HG02970 (cell line): ENCODE data around the gene RFESD.

Source experiments
- ATAC-seq: cut with Tn5 transposase; IDR thresholded peaks from one replicate; pipeline ENCODE4 v1.9.1; 2021; ENCODE audit warnings: mild to moderate bottlenecking, moderate library complexity, moderate number of reproducible peaks; ENCODE audit not compliant: unreplicated experiment, low FRiP score

The RFESD gene

DNA sequence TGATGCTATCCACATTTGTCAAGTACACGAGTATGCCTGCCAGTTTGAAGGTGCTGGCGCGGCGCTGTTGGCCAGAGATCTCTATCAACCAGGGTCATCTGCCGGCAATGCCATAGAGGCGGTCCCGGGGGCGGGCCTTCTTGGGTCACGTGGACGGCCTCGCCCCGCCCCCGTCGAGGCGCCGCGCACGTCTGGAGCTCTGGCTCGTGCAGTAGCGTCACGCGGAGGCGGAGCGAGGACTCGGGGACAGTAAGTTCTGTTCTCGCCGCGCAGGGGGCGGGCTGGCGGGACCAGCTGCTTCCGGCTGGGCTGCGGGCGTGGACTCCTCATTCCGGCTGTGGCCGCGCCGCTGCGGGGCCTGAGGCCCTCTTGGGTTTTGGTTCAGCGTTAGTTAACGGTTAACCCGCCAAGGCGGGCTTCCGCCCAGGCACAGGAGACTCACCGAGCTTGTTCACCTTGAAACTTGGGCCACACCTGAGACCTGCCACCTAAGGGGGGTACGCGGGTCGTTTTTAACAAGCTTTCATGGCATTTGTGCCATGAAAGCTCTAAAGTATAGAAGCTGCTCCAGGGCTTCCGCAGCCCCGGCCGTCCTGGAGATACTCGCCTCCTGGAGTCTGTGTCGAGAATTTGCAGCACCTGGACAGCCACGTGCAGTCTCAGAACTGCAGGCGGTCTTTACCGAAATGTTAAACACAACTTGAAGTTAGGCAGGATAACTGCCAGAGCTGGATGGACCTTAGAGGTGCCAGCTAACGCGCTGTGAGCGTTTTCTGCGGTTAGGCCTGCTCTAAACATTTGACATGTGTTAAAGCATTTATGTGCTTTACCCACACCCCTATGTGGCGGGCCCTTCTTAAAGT is at the start of gene RFESD:
Gene RFESD, plus strand, starts transcription at position 209 of the 863 bp plus-strand sequence. CDS start 5,495 bp downstream, outside the sequence.
- ATAC-seq: peak; percentile 98

DNA sequence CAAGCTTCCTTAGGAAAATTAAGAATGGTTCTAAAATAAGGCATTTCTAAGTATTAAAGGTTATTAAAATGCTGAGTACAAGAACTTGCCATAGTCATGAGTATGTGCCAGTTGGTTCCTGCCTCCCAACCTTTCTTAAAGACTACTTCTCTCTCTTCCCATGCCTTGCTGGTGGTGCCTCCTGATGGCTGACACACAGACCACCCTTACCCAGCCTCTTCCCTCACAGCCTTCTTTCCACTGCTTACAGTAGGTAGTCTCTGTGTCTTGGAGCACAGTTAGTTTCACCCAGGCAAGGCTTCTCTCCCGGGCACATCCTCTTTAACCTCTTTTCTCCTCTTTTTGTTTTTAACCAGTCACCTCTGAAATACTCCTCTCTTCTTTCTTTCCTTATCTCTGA is 47.3 kb upstream of the RFESD start:
- no peak for ATAC-seq

DNA sequence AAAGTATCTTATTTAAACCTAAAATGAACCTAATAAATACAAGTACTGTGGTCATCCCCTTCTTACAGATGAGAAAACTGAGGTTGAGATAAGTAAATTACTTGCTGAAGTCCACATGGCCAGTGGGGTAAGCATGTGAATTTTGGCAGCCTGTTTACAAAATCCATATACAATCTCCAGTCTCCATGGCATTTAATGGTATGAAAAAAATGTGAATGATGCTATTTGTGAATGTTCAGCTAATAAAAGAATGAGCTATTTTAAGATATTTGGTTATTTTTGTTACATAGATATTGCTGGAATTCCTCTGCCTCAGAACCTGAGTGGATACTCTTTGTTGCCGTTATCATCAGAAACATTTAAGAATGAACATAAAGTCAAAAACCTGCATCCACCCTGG is 46.0 kb upstream of the RFESD start:
- no peak for ATAC-seq

DNA sequence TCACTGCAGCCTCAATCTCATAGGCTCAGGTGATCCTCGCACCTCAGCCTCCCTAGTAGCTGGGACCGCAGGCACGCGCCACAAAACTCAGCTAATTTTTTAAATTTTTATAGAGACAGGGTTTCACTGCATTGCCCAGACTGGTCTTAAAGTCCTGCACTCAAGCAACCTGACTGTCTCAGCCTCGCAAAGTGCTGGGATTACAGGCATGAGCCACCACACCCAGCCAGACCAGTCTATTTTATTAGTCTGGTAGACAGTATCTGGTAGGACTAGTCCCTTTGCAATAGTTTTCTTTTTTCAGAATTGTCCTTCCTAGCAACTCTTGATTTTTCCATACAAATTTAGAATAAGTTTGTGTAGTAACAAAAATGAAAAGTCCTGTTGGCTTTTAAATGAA is 40.8 kb upstream of the RFESD start:
- no peak for ATAC-seq

DNA sequence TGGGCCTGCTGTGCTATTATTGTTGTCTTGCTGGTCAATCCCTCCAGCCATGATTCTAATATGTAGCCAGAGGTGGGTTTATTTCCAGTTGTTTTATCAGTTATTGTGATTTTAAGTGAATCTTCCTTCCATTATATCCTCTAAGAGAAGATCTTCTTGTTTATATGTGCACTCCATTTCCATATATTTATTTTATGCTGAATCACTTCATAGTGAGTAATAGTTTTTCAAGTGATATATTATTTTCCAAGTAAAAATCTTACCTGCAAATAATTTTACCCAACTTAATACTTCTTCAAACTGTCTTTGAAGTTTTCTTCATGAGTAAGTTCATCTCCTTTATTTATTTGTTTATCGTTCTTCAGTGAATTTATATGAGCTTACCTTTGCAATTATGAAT is 40.2 kb upstream of the RFESD start:
- ATAC-seq: no peak

DNA sequence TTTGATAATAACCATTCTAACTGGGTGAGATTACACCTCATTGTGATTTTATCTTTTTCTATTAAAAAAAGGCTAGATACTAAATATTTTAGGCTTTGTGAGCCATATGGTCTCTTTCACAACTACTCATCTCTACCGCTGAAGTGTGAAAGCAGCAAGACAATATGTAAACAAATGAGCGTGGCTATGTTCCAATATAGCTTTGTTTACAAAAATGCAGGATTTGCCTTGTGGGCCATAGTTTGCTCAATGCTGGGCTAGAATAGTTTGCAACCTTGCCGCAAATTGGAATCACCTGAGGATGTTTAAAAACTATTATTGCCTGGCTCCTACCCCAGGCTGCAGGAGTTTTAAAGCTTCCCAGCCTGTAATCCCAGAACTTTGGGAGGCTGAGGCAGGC is 36.9 kb upstream of the RFESD start:
- no peak for ATAC-seq

DNA sequence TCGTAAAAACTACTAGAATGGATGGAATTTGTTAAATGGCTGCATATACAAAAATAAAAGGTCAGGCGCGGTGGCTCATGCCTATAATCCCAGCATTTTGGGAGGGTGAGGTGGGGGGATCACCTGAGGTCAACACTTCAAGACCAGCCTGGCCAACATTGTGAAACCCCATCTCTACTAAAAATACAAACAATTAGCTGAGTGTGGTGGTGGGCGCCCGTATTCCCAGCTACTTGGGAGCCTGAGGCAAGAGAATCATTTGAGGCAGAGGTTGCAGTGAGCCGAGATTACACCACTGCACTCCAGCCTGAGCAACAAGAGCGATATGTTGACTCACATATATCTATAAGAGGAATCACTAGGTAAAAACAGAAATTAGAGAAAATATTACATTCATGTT is 36.0 kb upstream of the RFESD start:
- ATAC-seq: no peak

DNA sequence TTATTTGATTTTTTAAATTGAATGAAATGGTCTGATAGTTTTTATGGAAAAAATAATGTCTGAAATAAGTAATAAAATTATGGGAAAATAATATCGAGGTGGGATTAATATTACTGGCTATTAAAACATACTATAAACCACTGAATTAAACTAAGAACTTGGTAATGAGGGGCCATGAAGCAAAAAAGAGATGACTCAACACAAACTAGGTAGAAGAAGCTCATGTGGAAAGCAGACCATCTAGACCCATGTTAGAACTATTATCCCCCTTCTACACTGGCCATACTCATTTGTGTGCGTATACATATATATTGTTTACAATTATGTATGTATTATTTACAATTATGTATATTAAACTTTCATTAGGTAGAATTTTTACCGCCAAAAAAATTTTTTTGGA is 35.2 kb upstream of the RFESD start:
- no peak for ATAC-seq

DNA sequence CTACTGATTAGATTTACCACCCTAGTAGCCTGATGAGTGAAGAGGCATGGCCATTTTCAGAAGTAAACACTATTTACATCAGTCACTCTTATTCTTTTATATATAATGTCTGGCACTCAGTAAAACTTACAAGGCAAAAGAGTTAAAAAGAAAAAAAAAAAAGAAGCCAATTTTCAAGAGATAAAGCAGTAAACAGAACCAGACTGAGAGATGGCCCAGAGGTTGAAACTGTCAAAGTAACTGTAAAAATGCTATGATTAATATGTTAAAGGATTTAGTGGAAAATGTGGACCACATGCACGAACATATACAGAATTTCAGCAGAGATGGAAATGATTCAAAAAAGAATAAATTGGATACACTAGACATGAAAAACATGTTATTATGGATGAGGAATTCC is 33.1 kb upstream of the RFESD start:
- ATAC-seq: no peak

DNA sequence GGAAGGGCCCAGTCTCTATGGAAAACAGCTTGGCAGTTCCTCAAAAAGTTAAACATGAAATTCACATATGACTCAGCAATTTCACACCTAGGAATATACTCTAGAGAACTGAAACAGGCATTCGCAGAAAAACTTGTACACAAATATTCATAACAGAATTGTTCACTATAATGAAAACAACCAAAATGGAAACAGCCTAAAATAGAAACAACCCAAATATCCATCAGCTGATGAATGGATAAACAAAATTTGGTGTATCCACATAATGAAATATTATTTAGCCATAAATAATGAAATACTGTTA is 31.5 kb upstream of the RFESD start:
- ATAC-seq: no peak

DNA sequence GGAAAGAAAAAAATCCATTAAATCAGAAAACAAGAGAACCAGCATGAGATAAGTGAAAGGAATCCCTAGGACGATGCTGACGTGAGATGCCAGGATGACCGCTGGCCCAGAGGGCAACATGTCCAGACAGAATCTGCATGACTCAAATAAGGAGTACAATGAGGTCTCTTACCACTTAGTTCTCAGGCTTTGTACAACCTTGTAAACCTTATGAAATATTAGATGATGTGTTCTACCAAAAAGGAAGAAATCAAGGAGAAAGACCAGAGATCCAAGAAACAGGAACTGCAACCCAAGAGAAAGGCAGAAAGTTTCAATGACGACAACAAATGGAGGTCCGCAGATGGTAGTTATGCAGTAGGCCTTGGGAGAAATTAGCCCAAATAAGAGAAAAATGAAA is 29.5 kb upstream of the RFESD start:
- no peak for ATAC-seq

DNA sequence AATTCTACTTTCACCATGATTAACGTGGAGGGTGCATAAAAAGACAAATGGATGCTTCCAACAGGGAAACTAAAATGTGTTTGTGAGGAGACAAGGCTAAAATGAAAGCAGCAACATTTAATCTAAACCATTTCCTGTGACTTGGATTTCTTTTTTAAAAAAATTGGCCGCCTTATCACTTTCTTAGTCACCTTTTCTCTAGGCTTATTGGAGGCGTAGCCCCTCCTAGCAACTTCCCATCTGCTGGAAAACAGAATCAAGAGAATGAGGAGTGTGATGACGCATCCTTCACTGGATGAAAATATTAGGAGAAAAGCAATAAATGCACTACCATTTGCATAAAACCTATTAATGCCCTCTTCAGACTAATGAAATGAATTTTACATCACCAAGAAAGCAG is 27.5 kb upstream of the RFESD start:
- ATAC-seq: no peak

DNA sequence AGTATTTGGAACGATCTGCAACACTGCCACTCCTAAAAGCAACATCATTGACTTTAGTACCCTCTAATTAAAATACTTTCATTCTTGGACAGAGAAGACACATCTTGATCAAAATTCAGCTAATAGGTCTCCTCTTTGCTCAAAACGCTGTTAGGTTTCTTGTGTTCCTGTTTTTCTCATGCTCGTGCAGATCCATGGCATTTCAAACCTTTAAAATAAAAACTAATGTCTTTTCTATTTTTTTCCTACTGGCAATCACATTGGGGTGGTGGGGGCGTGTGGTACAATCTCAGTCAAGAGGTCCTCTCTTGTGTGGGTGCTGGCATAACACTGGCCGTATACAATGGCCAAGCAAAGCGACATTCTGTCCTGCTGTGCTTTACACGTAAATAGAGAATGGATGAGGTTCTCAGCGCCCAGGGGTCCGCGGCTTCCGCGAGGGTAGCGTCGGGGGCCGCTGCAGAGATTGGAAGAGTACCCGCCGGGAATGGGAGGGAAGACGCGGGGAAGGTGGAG is 27.0 kb upstream of the RFESD start:
- ATAC-seq: no peak

DNA sequence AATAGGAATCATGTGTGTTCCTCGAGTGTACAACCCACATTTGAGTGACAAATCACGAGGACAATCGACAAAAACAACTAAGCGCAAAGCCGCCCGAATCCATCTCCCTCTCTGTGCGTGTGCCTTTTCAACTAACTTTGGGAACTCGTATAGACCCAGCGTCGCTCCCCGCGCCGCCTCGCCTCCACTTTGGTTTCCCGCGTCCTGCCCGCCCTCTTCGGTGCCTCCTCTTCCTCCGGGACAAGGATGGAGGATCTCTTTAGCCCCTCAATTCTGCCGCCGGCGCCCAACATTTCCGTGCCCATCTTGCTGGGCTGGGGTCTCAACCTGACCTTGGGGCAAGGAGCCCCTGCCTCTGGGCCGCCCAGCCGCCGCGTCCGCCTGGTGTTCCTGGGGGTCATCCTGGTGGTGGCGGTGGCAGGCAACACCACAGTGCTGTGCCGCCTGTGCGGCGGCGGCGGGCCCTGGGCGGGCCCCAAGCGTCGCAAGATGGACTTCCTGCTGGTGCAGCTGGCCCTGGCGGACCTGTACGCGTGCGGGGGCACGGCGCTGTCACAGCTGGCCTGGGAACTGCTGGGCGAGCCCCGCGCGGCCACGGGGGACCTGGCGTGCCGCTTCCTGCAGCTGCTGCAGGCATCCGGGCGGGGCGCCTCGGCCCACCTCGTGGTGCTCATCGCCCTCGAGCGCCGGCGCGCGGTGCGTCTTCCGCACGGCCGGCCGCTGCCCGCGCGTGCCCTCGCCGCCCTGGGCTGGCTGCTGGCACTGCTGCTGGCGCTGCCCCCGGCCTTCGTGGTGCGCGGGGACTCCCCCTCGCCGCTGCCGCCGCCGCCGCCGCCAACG is 26.3 kb upstream of the RFESD start, which contains the start of gene GPR150:
Gene GPR150, plus strand, starts transcription at position 58 of the 840 bp plus-strand sequence. Its CDS starts 189 bp downstream, at position 247.
- ATAC-seq: peak; percentile 55

DNA sequence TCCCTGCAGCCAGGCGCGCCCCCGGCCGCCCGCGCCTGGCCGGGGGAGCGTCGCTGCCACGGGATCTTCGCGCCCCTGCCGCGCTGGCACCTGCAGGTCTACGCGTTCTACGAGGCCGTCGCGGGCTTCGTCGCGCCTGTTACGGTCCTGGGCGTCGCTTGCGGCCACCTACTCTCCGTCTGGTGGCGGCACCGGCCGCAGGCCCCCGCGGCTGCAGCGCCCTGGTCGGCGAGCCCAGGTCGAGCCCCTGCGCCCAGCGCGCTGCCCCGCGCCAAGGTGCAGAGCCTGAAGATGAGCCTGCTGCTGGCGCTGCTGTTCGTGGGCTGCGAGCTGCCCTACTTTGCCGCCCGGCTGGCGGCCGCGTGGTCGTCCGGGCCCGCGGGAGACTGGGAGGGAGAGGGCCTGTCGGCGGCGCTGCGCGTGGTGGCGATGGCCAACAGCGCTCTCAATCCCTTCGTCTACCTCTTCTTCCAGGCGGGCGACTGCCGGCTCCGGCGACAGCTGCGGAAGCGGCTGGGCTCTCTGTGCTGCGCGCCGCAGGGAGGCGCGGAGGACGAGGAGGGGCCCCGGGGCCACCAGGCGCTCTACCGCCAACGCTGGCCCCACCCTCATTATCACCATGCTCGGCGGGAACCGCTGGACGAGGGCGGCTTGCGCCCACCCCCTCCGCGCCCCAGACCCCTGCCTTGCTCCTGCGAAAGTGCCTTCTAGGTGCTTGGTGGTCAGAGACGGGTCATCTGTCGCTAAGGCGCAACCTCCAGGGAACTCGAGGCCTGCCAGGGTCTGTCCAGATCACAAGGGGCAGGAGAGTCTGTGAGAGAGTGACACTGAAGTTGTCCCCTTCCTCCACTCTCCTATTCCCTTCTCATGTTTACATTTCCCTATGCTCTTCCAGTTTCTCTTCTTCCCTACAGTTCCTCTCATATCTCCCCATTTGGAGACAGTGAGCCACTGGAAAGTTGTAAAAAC is 25.4 kb upstream of the RFESD start:
- peak; percentile 25 for ATAC-seq

DNA sequence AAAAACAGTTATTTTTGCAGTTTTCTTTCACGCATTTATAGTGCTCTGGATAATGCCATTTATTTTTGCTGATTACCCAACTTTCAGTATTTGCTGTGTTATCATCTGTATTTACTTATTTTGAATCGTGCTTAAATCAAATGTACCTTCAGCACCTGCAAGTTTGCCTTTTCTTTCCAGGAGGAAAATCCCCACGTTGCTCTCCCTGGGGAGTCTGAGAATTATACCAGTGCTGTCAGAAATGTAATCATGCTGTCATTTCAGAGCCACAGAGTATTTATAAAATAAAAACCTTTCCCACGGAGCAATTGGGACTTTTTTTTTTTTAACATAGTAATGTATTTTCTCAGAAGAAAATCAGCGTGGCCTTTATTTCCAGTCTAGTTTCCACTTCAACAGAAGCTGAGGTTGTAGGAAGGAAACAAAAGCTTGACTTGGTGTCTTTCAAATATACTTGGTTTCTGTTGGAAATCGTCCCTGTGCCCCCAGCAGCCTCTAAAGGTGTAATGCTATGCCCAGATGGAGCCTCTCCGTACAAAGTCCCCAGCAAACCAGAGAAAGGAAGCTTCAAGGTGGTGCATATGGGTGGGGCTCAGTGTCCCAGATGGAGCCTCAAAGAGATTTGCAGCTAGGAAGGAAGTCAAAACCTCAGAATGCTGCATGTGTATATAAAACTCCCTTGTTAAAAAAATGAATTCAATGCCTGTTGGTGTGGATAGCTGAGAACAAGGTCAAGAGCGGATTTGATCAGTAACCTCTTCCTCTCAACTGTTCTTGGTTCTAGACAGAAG is 24.5 kb upstream of the RFESD start:
- ATAC-seq: no peak

DNA sequence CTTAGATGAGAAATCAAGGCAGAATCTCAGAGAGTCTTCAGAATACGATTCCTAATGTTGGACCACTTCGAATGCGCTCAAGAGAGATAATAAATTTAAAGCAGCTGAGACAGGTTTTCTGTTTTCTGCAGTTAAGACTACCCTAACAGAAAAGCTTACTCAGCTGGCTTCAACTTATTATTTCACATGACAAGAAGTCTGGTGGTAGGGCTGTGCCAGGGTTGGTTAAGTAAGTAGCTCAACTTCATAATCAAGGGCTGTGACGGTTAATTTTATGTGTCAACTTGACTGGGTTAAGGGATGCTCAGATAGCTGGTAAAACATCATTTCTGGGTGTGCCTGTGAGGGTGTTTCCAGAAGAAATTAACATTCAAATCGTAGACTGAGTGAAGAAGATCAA is 22.9 kb upstream of the RFESD start:
- no peak for ATAC-seq

DNA sequence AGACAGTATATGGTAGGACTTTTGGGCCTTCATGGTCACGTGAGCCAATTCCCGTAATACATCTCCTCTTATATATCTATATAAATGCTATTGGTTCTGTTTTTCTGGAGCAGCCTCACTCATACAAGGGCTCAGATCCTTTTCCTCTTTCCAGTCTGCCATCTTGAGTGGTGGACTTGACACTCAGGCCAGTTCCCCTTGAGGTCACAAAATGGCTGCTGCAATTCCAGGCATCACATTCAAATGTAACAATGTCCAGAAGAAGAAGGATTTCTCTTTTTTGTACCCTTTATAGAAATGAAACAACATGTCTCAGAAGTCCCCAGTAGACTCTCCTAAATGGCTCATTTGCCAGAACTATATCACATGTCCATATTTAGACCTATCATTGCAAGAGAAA is 22.2 kb upstream of the RFESD start:
- ATAC-seq: no peak

DNA sequence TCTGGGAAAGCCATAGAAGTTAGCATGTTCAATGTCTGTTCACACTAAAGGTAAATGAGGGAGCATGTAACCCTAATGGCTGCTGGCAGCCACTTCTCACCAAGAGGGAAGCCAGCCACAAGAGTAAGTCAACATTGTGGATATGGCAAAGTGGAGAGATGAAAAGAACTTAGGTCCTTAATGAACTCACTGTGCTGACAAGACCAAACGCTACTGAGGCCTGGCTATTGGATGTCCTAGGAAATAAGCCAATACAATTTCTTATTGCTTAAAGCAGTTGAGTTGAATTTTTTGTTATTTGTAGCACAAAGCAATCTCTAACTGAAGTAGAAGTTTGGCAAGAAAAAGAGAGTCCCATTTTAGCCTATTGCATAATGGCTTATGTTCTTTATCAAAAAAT is 19.9 kb upstream of the RFESD start:
- no peak for ATAC-seq
